Ascending aorta (tissue), 2 donors: ENCODE results near the gene CALN1. TPM values are rescaled to one million over a fixed set of nuclear protein-coding genes. Genes with fewer than 3 reads are reported as not detected.

Experiments
- DNase-seq, 2 donors: peaks; one replicate each; pipeline ENCODE4 v3.0.0-alpha.2; 2019; ENCODE audit warnings: low spot score in 2 of 2
- H3K27ac ChIP-seq, 2 donors: fragments of 200-600 bp; sonication (generic); one replicate each; pipeline ENCODE4 v1.5.1; 2016 to 2017; ENCODE audit warnings: mild to moderate bottlenecking in 1 of 2
- H3K27me3 ChIP-seq: fragments of 200-600 bp; sonication (generic); one replicate; pipeline ENCODE4 v1.5.1; 2017
- H3K36me3 ChIP-seq, 2 donors: fragments of 200-600 bp; sonication (generic); one replicate each; pipeline ENCODE4 v1.5.1; 2016
- H3K4me1 ChIP-seq, 2 donors: fragments of 200-600 bp; sonication (generic); one replicate each; pipeline ENCODE4 v1.5.1; 2016 to 2017; ENCODE audit warnings: mild to moderate bottlenecking in 1 of 2
- H3K4me3 ChIP-seq, 2 donors: fragments of 200-600 bp; sonication (generic); one replicate each; pipeline ENCODE4 v1.5.1; 2016 to 2017; ENCODE audit warnings: mild to moderate bottlenecking in 1 of 2
- H3K9me3 ChIP-seq, 2 donors: fragments of 200-600 bp; sonication (generic); one replicate each; pipeline ENCODE4 v1.5.1; 2016
- intact Hi-C: fragments of 100-400 bp; cut with DNase I; formaldehyde crosslinking; loops from one replicate; pipeline ENCODE4 v1.15.1; 2023
- total RNA-seq: library from RNA; depleted of rRNA; stranded (reverse); fragments of >200 nt; gene quantifications from one replicate; pipeline ENCODE4 v1.1.0, GENCODE V29; 2016
- TF ChIP-seq, protein P1 (sequence below), 3 experiments: fragments of 200-600 bp in 2 of 3; fragments of 450-650 bp in 1 of 3; sonication (generic) in 2 of 3; IDR thresholded peaks; one replicate each; pipeline ENCODE4 v1.5.1; 2016 to 2019; ENCODE audit warnings: antibody characterized with exemption in 3 of 3, mild to moderate bottlenecking in 1 of 3, moderate library complexity in 1 of 3

The CALN1 gene
- total RNA-seq, 1 donor from 2014 or later = 1.2 TPM

DNA sequence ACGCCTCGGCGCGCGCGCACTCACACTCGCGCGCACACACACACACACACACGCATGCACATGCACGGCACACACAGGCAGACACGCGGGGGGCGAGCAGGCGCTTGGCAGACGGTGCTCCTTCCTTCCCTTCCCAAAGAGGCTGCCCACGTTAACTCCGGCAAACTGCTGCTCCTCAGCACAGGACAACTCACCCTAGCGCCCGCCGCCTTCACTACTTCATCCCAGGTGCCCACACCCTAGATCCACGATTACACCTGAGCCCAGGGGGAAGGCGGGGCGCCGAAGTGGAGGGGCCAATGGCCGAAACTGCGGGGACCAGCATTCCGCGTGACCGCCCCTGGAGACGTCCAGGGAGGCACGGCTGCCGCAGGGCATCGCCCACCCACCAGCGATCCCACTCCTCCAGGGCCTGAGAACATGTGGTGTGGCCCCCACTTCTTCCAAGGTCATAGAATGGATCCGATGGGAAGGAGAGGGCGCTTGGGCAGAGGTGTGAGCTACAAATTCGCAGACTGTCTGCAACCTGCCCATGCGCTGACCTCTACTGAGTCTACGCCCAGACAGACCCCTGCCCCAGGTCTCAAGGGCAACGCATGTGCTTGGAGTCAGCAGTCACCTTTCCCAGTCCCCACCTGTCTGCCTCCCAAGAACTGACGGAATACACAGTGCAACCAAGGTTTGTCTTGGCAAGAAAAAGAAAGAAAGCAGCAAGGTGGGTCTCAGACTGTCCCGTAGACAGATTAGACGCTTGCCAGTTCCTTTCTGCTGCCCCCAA lies 74.6 kb downstream of the CALN1 start:
- Histone ChIP-seq H3K4me3 (peak overlapping the region in 1 of 2 donors; percentile 10), H3K27me3 (no peaks in the 10 kb centered on the region), H3K4me1 (no peaks in the 10 kb centered on the region), H3K36me3 (no peaks in the 10 kb centered on the region), H3K9me3 (no peaks in the 10 kb centered on the region), H3K27ac (no peak overlapping the region)
- TF ChIP-seq, protein P1, sequence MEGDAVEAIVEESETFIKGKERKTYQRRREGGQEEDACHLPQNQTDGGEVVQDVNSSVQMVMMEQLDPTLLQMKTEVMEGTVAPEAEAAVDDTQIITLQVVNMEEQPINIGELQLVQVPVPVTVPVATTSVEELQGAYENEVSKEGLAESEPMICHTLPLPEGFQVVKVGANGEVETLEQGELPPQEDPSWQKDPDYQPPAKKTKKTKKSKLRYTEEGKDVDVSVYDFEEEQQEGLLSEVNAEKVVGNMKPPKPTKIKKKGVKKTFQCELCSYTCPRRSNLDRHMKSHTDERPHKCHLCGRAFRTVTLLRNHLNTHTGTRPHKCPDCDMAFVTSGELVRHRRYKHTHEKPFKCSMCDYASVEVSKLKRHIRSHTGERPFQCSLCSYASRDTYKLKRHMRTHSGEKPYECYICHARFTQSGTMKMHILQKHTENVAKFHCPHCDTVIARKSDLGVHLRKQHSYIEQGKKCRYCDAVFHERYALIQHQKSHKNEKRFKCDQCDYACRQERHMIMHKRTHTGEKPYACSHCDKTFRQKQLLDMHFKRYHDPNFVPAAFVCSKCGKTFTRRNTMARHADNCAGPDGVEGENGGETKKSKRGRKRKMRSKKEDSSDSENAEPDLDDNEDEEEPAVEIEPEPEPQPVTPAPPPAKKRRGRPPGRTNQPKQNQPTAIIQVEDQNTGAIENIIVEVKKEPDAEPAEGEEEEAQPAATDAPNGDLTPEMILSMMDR (IDR thresholded peaks at IDR 0.05) = no peak
- DNase-seq = no peak
- intact Hi-C loops = no loop called here

DNA sequence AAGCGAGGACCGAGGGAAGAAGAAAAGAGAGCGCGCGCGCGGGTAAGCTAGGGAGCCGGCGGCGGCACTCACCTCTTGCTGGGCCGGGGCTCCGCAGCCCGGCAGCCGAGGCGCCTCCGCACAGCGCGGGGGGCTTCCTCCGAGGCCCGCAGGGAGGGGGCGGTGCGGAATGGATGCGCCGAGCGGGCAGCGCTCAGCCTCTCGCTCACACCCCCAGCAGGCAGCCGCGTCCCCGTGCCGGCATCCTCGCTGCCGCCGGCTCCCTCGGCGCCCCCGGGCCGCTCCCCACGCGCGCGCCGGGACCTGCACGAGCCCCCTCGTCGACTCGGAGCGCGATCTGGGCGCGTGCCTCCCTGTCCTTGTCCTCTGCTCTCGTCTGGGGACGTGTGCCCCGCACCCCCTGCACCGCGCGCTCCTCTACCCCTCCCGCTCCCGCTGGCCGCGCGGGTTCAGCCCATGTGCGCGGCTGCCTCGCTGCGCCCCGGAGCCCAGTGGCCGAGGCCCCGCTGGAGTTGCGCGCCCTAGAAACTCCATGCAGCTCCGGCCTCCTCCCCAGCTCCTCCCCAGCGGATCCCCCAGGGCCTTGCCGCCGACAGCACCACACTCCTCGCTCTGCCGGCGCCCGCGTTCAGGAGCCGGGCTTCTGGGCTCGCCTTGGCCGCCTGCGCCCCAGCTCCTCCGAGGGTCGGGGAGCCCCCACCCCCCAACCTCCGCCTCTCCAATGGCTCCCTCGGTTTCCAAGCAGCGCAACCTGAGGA lies 75.3 kb downstream of the CALN1 start:
- intact Hi-C loops = no loop called here

DNA sequence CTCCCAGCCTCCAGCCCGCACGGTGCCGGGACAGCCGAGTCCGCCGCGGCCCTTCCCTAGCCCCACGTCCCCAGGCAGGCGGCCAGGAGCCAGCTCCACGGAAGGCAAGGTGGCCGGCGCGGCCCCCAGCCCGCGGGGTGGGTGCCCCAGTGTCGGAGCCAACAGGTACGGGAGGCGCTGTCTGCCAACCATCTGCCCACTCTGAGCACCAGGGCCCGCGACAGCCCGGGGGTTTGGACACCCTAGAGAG lies 75.8 kb downstream of the CALN1 start:
- TF ChIP-seq, protein P1 (IDR thresholded peaks at IDR 0.05) = no peak
- H3K9me3 ChIP-seq = no peaks in the 10 kb centered on the region
- no peak overlapping the region for H3K4me3 ChIP-seq
- DNase-seq = no peak
- no peaks in the 10 kb centered on the region for H3K27me3 ChIP-seq
- no peak overlapping the region for H3K27ac ChIP-seq
- H3K4me1 ChIP-seq = no peaks in the 10 kb centered on the region
- intact Hi-C loops = no loop called here
- H3K36me3 ChIP-seq = no peaks in the 10 kb centered on the region

More for the DNA sequence above, 75.3 kb downstream of the CALN1 start:
- Histone ChIP-seq H3K4me3 (peak overlapping the region in 1 of 2 donors; percentile 10), H3K4me1 (no peaks in the 10 kb centered on the region), H3K9me3 (no peaks in the 10 kb centered on the region), H3K27me3 (no peaks in the 10 kb centered on the region), H3K27ac (no peak overlapping the region), H3K36me3 (no peaks in the 10 kb centered on the region)
- TF ChIP-seq, protein P1 (IDR thresholded peaks at IDR 0.05) = no peak
- no peak for DNase-seq

DNA sequence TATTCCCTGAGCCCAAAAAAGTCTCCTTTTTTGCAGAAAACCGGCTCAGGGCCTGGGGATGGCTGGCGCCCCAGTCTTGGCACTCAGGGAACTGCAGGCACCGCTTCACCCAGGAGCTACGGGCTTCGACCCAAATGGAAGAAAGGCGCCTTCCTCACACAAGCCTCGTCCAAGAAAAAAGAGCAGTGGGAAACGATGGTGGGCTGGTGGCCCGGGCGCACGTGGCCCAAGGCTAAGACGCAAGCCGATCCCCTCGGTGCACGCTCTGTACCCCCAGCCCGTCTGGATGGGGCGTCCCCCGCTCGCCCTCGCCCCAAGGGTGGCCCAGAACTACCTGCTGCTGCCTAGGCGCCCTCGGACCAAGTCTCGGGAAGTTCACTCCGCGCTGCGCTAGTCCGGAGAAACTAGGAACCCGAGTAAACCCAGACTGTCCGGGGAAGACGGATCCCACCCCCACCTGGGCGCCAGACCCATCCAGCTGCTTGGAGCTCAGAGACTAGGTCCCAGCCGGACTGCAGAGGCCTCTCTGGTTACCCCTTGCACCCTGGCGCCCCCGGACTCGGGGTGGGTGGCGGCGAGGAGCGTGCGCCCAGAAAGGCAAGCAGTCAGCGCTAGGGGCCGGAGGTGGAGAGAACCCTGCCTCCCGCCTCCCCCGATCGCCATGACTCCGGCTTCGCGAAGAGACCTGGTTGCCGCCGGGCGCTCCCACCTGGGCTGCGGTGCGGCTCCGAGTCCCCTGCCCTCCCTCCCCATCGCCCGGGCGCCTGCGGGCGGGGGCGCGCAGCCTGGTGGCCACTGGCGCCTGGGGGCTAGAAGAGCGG lies 76.4 kb downstream of the CALN1 start:
- Histone ChIP-seq H3K4me3 (no peak overlapping the region), H3K27me3 (no peaks in the 10 kb centered on the region), H3K36me3 (no peaks in the 10 kb centered on the region), H3K4me1 (no peaks in the 10 kb centered on the region), H3K9me3 (no peaks in the 10 kb centered on the region), H3K27ac (no peak overlapping the region)
- no peak for DNase-seq
- TF ChIP-seq, protein P1 (IDR thresholded peaks at IDR 0.05) = no peak
- intact Hi-C loops = no loop called here

DNA sequence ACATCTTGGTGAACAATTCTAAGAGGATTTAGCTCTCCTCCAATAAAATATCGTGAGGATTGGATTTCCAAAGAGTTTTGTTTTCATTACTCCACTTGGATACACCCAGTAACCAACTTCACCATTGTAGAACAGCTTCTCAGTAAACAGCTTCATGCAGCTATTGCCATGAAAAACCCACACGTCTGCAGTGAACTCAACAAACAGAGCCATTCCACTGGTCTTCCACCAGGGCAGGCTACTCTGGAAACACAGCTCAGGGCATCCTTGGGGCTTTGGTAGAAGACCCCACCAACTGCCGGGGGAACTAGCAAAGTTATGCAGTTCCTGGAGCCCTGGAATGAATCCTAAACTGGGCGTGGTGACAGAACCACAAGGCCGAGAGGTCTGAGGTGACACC lies 77.4 kb downstream of the CALN1 start:
- intact Hi-C loops = no loop called here
- Histone ChIP-seq H3K27ac (no peak overlapping the region), H3K36me3 (no peaks in the 10 kb centered on the region), H3K9me3 (no peaks in the 10 kb centered on the region), H3K4me1 (no peaks in the 10 kb centered on the region), H3K27me3 (no peaks in the 10 kb centered on the region), H3K4me3 (no peak overlapping the region)
- TF ChIP-seq, protein P1 (IDR thresholded peaks at IDR 0.05) = no peak
- no peak for DNase-seq
